GM11168 (cell line): ENCODE results near the gene CHRNA3.
"Not testable (repeated sequence)": the region's sequence is repeated elsewhere in the genome, so short reads cannot be mapped to it uniquely, and the experiment has no call there.

Experiments
- in situ Hi-C: fragments of 300-500 bp; cut with MboI; formaldehyde crosslinking; loops from one replicate; pipeline ENCODE4 v1.12.0; 2022; ENCODE audit warnings: low sequenced_read_pairs; ENCODE audit not compliant: unreplicated experiment

The CHRNA3 gene

DNA sequence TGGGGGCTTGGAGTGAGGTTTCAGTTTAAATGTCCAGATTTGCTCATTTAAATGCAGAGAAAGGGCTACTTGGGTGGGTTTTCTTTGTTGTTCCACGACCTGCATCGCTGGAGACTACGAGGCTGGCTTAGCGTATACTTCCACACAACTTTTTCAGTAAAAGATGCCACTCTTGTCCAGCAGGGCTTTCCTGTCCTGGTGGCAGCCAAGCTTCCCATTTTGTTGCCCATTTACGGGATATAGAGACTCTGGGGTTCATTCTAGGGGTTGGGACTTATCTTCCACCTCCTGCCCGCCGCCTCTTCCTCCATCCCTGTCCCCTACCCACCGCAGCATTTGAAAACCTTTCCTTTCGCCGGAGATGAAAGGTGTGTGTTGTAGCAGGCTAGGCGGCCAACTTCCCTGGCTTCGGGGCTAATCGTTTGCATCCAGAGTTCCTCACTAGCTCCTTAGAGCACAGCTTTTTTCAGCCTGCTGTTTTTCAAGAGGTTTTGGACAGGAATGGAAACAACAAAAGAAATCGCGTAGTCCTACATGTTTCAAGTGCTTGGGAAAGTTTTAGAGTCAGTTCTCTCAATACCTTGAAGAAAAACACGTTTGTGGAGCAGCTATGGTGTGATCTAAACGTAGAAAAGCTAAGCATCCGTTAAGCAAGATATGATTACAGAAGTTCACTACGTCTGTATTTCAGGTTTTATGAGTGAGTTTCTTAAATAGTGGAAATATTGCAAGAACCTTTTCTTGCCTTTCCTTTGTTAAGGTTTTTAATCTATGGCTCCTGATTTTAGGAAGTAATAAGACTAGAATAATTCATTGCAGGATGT, 54.6 kb downstream of the CHRNA3 start:
- in situ Hi-C loops = no loop called here

DNA sequence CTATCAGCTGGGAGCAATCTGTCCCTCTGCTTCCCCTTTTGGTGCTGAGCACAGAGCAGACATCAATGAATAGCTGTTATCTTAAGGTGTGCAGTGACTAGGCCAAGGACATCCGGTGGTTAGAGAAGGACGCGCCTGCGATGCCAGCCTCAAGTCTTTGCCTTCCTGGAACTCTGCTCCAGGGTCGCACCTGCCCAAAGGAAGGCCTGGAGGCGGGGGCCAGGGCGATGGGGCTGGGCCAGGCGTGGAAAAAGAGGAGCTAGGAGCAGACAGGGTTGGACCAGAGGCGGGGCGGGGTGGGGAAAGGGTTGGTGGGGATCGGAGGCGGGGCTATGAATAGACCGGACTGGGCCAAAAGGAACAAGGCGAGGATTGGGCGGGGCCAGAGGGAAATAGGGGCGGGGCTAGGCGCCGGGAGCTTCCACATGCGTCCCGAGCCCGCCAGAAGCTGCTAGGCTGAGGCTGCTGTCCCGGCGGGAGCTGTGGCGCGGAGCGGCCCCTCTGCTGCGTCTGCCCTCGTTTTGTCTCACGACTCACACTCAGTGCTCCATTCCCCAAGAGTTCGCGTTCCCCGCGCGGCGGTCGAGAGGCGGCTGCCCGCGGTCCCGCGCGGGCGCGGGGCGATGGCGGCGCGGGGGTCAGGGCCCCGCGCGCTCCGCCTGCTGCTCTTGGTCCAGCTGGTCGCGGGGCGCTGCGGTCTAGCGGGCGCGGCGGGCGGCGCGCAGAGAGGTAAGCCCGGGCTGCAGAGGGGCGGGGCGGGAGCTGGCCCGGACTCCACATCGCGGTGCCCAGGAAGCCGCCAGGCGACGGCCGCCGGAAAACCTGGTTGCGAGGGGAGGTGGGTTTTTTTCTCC, 55.5 kb downstream of the CHRNA3 start, which contains the start of gene CHRNA5:
Gene CHRNA5, plus strand, starts transcription at position 424 of the 854 bp plus-strand sequence. Its CDS starts 200 bp downstream, at position 624.
- in situ Hi-C loops = no loop called here

DNA sequence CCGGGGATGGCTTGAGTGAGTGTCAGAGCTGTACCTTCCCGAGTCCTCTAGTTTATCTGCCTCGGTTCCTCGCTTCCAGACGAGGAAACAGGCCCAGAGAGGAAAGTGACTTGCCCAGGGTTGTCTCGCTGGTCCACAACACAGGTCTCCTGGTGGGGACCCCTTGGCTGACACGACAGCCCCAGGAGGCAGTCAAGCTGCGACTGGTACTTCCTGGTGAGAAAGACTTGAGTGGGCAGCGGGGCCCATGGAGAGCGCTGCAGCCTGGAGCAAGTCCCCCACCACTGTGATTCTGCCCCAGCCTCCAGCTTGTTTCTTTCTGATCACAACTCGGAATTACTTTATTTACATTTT, 56.1 kb downstream of the CHRNA3 start:
- in situ Hi-C loops = no loop called here

DNA sequence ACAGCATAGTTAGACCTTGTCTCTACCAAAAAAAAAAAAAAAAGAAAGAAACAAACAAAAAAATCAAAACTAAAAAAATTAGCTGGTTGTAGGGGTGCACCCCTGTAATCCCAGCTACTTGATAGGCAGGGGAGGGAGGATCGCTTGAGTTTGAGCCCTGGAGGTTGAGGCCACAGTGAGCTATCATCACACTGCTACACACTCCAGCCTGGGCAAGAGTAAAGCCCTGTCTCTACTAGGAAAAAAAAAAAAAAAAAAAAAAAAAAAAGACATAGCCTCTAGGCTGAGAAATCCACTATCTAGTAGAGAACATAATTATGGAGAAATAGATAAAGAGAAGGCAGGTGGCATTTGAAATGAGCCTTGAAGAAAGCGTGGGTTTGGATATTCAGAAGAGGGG, 57.7 kb downstream of the CHRNA3 start:
- in situ Hi-C loops = no loop called here

- in situ Hi-C loops = no loop called here
Measured at GRCh38 chr15:78561490-78561889, 59.3 kb downstream of the CHRNA3 start.

- in situ Hi-C loops = not testable (repeated sequence)
Measured at GRCh38 chr15:78560201-78560600, 60.6 kb downstream of the CHRNA3 start.

- in situ Hi-C loops = no loop called here
Measured at GRCh38 chr15:78552597-78552996, 68.2 kb downstream of the CHRNA3 start.

- in situ Hi-C loops = no loop called here
Measured at GRCh38 chr15:78551902-78552301, 68.9 kb downstream of the CHRNA3 start.

GRCh38 chr15:78550815-78551214, 70.0 kb downstream of the CHRNA3 start:
- in situ Hi-C loops = no loop called here

GRCh38 chr15:78550194-78550593, 70.6 kb downstream of the CHRNA3 start:
- in situ Hi-C loops = no loop called here
